GM18858 (cell line): ENCODE results near the gene TIMD4.

Experiments used
- ATAC-seq: cut with Tn5 transposase; IDR thresholded peaks from one replicate; pipeline ENCODE4 v1.9.1; 2021; ENCODE audit not compliant: unreplicated experiment

The TIMD4 gene

GRCh38 chr5:156922207-156922792, 40.7 kb downstream of the TIMD4 start:
- ATAC-seq = peak; percentile 46

- ATAC-seq = peak; percentile 30
Measured at GRCh38 chr5:156920861-156921431, 42.1 kb downstream of the TIMD4 start.

GRCh38 chr5:156920042-156920860, 42.8 kb downstream of the TIMD4 start:
- ATAC-seq = peak; percentile 38

- no peak for ATAC-seq
Measured at GRCh38 chr5:156918311-156918845, 44.6 kb downstream of the TIMD4 start.

GRCh38 chr5:156914371-156914737, 48.7 kb downstream of the TIMD4 start:
- ATAC-seq = peak; percentile 9

GRCh38 chr5:156913719-156914370, 49.2 kb downstream of the TIMD4 start:
- peak; percentile 94 for ATAC-seq

GRCh38 chr5:156913355-156913718, 49.7 kb downstream of the TIMD4 start:
- no peak for ATAC-seq

GRCh38 chr5:156912869-156913268, 50.2 kb downstream of the TIMD4 start:
- ATAC-seq = no peak

GRCh38 chr5:156909180-156909579, 53.8 kb downstream of the TIMD4 start:
- no peak for ATAC-seq

GRCh38 chr5:156907667-156908066, 55.4 kb downstream of the TIMD4 start:
- no peak for ATAC-seq

GRCh38 chr5:156906807-156907206, 56.2 kb downstream of the TIMD4 start:
- no peak for ATAC-seq

- no peak for ATAC-seq
Measured at GRCh38 chr5:156896546-156896945, 66.5 kb downstream of the TIMD4 start.

GRCh38 chr5:156893517-156893916, 69.5 kb downstream of the TIMD4 start:
- peak; percentile 77 for ATAC-seq

- no peak for ATAC-seq
Measured at GRCh38 chr5:156892864-156893263, 70.2 kb downstream of the TIMD4 start.

GRCh38 chr5:156892223-156892622, 70.8 kb downstream of the TIMD4 start:
- no peak for ATAC-seq

GRCh38 chr5:156888520-156888919, 74.5 kb downstream of the TIMD4 start:
- no peak for ATAC-seq

GRCh38 chr5:156883316-156883875, 79.6 kb downstream of the TIMD4 start:
- ATAC-seq = no peak

GRCh38 chr5:156879665-156880285, 83.3 kb downstream of the TIMD4 start:
- peak; percentile 92 for ATAC-seq

GRCh38 chr5:156871212-156871611, 91.8 kb downstream of the TIMD4 start:
- ATAC-seq = no peak

- no peak for ATAC-seq
Measured at GRCh38 chr5:156870498-156870839, 92.6 kb downstream of the TIMD4 start.
